GM21515 (cell line): ENCODE results near the gene ITPR3.

ENCODE experiments used
- ATAC-seq: cut with Tn5 transposase; IDR thresholded peaks from one replicate; pipeline ENCODE4 v1.9.1; 2021; ENCODE audit not compliant: unreplicated experiment

The ITPR3 gene

DNA sequence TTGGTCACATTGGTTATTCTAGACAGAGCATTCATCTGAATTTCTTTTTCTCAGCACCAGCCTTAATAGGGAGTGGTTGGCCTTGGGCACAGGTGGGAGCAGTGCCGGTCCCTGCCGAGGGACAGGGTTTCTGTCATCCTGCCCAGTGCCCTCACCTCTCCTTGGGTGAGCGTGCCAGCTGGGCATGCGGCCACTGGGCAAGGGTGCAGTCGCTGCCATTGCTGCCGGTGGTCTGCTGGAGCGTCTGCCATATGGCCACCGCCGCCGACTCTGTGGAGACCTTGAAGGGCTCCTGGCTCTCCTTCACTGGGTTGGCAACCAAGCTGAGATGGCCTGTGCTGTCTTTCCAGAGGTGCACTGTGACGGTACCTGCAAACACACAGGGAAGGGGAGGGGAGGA is 106.8 kb downstream of the ITPR3 start:
- no peak for ATAC-seq

DNA sequence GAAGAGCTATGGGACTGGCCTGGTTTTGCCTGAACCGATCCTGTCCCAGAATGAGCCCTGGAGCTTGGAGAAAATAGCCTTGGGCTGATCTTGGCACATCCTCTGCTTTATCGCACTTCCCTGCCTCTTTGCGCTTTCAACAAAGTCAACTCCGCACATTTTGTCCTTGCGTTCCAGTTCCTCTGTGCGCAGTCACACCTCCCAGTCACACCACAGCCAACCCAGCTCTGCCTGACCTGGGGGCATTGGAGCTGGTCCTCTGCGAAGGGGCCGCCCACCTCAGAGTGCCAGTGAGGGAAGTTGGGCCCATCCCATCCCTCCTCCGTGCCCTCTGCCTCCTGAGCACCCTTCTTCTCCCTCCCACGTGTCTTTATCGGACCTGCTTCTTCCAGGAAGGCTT is 107.3 kb downstream of the ITPR3 start:
- ATAC-seq, result no peak

DNA sequence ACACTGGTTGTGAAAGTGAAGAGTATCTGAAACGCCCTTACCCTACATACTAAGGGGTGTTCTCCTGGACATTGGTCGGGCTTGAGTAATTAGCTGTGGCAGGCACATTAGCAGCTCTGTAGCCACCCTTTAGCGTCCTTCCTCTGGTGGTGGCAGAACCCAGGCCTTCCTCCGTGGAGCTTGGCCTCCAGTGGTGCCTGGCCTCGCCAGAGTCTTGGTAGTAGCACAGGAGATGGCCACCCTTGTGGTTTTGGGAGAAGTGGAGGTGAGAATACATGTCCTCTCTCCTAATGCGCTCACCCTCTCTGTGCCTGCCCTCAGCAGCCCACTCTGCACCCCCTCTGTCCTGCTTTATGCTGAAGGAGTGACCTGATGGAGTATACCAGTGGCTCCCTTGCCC is 107.9 kb downstream of the ITPR3 start:
- no peak for ATAC-seq

DNA sequence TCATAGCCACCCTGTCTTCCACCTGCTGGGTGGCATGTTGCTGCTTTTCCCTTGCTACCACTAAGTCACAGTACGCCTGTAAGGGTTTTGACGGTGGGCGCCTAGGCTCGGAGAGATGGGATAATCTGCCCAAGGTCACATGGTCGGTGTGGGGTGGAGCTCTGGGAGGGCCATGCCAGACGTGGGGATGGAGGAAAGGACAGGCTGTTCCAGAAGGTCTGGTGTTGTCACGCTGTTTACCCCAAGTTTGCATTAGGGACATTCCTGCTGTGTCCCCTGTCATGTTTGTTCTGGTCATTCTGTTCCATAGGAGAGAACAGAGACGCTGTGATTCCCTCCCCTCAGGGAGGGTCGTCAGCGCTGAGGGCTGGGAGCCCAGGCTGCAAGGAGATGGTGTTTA is 109.5 kb downstream of the ITPR3 start:
- no peak for ATAC-seq

DNA sequence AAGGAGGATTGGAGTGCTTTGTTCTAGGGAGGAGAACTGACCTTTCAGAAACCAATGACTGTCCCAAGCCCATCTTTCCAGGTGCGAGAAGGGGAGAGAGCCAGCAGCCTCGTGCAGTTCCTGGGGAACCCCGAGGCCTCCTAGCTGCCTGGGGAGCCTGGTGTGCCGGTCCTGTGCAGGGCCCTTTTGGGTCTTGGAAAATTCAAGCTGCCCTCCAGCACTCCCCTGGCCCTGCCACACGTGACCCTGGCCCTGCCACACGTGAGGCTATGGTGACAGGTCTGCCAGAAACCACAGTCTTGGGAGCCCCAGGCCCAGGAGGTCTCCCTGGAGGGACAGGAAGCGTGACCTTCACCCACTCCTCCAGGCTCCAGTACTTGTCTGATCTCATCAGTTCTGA is 109.9 kb downstream of the ITPR3 start:
- ATAC-seq, result no peak

DNA sequence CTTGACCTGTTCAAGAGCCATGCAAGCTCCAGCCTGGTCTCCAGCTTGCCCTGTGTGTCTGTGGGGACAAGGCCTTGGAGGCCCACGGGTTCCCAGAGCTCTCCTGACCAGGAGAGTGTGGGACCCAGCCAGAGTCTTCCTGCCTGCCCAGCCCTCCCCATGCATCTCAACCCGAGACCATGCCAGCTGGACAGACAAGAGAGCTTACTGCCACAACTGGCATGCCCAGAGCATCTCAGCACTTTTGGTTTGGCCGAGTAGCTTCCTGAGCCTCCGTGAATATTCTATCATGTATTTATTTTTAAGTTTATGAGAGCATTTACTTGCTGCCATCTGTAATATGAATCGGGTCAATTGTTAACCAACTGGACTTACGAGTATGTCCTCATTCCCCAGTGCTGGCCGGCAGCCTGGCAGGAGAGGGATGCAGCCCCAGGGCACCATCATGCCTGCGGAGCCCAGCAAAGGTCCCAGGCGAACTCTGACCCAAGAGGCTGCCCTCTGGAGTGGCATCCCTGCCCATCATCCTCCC is 110.7 kb downstream of the ITPR3 start:
- no peak for ATAC-seq

DNA sequence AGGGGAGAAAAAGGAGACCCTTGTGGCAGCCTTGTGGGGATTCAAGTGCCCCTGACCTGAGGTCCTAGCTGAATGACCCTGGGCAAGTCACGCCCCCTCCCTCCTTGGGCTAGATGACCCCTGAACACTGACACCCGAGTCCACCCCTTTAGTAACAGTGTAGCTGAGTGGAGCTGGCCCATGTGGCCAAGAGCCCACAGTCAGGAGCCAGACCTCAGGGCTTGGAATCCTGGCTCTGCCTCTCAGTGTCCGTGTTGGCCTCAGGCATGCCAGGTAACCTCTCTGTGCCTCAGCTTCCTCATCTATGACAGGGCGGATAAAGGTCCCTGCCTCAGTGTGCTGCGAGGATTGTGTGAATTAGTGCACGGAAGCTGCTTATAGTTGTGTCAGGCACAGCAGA is 111.3 kb downstream of the ITPR3 start:
- ATAC-seq, result no peak

DNA sequence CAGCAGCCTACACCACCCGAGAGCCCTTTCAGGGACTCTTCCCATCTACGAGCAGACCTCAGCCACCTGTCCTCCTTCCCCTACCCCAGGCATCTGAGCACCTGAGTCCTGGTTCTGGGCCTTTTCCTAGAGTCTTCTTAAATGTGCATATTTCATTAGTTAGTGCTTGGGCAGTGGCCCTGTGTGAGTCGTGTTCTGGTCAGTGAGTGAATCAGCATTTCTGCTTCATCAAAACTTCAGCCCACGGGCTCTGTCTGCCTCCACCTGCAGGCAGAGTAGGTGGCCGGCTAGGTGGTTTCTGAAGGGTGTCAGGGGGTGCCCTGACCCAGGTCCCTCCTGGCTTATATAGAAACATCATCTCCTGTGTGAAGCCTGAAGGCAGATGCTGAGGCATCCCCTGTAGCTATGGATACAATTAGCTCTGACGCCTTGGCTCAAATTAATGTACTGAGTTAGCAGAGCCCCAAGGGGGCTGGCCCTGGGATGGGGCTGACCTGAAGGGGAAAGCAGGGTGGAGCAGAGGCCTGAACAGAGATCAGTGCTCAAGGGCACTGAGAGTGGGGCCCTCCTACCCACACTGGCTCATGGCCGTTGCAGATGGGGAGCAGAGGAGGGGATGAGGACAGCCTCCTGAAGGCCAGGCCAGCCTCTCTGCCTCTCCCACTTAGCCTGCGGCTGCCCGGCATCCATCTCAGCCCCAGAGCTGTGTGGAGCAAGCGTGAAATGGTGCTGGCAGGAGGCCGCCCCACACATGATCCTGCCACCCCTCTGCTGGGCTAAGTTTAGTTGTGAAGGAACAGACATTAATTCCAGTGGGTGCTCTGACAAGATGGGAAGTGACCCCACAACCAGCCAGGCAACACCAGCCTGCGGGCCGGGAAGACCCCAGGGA is 111.9 kb downstream of the ITPR3 start:
- ATAC-seq, result no peak

DNA sequence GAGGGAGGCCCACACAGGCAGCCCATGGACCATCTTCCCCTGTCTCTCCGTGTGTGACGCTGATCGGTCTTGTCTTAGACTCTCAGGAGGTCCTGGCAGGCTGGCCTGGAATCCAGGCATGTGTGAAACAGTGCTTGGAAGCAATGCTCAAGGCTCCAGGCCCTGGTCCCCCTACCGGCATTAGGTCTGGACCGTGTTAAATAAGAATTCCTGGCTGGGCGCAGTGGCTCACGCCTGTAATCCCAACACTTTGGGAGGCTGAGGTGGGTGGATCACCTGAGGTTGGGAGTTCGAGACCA is 112.5 kb downstream of the ITPR3 start:
- ATAC-seq, result no peak

DNA sequence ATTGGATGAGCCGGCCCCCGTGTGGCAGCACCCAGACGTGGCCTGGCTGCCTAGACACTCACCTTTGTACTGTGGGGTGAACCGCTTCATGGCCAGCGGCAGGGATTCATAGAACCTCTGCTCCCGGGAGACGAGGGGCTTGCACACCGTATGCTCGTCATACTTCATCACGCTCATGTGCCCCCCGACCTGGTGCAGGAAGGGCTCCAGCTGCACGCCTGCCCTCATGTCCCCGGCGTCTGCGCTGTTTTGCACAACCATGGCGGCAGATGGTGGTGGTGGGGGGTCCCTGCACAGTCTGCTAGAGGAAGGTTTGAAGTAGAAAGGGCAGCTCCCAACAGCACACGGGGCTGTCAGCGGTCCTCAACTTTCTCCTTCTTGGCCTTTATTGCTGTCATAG is 114.1 kb downstream of the ITPR3 start:
- no peak for ATAC-seq

DNA sequence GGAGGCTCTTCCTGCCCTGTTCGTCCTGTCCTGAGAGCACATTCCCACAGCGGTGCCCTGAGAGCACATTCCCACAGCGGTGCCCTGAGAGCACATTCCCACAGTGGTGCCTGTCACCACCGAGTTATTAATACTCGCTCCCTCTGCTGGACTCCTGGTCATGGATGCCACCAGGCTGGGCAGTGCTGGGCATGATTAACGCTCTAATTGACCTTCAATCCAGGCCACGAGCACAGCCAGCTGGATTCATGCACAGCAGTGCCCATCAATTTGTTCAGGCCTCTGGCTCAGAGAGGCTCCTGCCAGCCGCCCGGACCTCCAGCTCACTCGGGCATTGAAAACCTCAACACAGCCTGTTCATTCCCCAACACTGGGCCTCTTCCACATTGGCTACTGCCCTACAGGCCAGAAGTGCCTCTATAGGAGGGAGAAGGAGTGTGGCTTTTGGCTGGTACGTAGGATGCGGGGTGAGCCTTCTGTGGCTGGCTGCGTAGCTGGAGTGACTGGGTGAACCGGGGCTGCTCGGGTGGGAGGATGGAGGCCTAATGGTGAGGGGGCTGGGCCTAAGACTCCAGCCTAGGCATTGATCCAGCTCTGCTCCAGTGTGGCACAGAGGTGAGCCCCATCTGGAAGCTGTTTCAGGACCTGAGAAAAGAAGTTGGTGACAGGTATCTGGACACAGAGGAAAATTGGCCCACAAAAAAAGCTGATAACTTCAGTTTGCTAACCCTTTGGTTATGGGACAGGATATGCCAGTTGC is 116.3 kb downstream of the ITPR3 start:
- ATAC-seq, result no peak

DNA sequence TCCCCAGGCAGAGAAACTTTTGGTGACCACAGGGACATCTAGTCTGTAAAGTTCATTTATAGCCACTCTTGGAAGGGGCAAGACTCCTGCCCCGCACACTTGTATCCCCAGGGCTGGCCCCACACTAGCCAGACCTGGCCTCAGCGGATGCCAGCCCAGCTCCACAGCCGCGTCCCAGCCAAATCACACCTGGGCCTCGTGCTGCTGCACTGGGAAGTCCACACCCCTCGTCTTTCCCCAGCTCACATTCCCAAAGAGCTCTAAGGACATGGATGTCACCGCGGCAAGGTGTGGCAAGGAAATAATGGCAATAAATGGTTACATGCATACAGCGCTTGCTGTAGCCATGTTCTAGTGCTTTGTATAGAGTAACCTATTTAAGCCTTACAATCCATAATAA is 117.0 kb downstream of the ITPR3 start:
- ATAC-seq, result no peak

DNA sequence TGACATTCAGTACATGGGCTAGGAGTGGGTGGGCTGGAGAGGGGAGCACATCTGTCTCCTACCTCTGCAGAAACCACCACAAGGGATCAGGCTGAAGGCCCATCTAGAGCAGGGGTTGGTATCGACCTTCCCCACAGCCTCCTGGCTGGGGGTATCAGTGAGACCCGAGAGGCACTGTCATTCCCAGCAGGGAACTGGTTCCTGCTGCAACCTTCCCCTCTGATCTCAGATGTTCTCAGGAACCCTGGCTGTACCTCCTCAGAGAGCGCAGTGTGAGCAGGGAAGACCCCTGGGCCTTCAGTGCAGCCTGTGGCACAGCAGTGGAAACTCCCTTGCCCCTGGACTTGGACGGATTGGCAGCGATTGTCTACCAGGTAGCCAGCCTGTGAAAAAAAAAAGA is 117.8 kb downstream of the ITPR3 start:
- ATAC-seq, result no peak

DNA sequence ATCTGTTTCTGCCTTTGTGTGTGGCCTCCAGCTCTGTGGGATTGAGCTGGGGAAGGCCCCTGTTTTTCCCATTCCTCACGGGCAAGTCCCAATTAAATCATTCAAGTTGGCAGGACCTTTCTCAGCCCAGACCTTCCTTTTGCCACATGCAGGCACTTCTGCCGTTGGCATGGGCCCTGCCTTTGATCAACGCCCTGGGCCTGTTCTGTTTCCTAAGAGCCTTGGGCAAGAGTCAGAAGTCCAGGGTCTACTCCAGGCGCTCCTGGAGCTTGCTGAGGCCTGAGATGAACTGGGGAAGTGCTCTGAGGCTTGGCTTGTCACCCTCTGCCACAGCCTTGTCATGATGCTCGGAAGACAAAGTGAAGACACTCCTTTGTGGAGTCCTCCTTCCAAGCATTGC is 118.4 kb downstream of the ITPR3 start:
- no peak for ATAC-seq

DNA sequence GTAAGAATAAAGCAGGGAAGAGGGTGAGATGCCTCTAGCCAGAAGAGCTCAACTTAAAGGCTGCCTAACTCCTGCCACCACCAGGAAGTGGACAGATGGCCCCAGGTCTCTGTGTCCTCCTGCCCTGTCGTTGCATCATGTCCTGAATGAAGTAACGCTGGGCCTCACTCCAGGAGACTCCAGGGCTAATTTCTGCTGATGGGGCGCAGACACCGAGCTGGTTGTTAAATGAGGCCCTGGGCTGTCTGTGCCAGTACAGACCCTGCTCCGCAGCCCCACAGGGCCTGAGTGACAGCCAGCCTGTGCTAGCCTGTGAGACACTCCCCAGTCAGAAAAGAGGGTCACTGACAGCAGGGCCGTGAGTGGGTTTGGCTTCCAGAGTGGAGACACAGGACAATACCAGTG is 119.1 kb downstream of the ITPR3 start:
- no peak for ATAC-seq

DNA sequence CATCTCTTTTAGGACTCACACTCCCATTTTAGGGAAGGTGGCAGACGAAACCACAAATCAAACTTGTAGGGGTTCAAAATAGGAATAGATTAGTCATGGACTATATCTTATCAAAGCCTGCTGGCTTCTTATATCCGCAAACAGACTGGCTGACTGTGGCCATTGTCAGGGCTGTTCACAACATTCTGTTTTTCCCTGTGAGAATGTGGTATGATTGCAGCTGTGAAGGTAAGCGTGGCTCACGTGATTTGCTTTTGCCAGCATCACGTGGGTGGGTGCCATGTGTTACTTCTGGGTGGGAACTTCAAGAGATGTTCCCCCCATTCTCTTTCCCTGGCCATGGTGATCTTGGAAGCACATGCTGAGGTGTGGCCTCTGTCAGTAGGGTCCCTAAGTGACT is 119.7 kb downstream of the ITPR3 start:
- ATAC-seq, result no peak

DNA sequence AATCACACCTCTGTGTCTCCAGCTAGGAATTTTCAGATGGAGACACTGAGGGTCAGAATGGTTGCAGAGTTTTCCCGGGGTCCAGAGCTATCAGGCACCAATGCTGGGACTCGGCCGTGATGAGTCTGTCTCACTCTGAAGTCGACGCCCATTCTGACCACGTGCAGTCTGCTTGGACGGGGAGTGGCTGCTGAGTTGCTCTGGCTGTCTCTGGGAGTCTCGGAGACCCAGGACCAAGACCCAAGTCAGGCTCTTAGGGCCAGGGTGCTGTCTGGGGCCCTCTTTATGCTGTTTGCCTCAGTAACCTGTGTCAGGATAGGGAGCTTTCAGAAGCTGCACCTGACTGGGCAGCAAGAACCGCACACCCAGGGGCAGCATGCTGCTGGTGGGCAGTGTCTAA is 121.0 kb downstream of the ITPR3 start:
- no peak for ATAC-seq

DNA sequence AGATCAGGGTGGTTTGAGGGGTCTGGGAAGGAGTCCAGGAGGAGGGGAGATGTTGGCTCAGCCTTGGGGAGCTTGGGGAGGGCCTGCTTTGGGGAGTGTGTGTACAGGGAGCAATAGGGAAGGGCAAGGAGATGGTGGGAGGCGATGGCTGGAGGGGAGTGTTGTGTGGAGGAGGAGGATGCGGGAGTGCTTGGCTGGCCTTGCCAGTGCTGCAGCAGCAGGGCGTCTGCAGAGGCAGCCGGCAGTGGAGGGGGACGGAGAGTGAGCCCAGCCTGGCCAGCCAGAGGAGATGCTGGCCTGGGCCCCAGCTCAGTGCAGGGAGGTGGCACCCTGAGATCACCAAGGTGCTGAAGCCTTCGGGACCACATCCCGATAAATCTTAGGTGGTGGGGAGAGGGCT is 121.7 kb downstream of the ITPR3 start:
- no peak for ATAC-seq

DNA sequence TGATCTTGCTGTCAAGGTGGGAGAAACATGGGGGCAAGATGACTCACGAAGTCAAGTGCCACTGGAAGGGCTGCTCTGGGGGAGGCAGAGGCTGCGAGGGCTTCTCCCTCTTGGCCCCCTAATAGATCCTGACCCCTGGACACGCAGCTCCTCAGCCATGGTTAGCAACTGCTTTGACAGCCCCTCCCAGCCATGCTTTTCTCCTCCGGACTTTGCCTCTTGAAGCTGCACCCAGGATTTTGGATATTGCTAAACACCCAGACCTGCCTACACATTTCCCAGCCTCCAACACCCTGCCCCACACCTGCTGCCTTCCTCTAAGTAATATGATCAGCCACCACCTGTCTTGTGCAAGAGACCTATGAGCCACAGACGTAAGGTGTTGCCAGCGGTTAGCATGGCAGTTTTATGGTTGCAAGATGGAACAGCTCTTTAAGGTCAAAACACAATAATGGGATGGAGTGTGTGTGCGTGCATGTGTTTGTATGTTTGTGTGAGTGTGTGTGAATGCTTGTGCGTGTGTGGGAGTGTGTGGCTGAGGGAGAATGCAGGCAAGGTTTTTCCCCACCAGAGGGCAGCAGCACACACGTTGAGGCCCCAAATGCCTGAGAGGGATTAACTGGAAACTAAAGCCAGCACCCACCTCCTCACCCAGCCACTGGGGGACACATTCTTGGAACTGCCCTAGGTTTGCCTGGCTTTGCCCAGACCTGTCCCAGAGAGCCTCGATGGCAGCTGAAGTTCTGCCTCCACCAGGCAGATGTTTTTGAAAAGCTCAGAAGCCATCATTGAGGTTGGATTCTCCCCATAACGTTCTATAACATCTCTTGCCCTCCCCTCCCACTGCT is 123.1 kb downstream of the ITPR3 start:
- ATAC-seq, result no peak

DNA sequence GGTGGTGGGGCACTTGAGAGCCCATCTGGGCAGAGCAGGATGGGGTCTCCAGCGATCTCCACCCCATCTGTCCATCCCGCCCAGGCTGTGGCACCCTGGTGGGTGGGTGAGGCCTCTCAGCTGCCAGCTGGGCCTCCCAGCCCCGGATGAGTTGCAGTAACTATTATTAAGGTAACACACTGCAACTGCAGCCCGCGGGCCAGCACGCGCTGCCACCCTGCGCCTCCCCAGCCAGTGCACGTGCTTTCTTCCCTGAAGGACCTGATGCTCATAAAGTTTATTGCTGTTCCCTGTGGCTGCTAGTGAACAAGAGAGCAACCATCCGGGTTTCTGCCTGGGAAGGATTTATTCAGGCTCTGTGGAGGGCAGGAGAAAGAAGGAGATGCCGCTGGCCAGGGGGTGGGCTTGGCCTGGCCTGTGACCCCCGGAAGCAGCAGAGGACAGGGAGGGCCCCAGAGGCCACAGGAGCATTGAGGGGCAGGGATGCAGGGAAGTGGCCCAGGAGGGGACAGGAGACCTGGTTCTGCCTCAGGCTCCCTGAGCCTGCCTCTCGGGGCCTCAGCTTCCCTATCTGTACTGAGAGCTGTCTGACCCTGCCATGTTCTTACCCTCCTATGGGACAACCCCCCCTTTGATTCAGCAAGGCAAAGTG is 123.9 kb downstream of the ITPR3 start:
- ATAC-seq, result no peak

DNA sequence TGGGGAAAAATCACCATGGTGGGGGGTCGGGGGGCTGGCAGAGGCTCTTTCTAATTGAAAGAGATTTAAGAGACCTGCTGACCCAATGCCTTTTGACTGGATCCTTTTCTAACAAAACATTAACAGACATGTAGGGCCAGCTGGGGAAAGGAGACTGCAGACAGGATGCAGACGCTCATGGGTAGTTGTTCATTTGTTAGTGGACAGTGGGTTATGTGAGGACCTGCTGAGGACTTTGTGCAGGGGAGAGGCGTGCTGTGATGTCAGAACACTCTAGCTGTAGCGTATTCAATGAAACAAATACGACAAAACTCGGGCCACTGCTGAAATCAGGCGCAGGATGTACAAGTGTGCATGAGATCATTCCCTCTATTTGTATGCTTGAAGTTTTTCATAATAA is 124.4 kb downstream of the ITPR3 start:
- ATAC-seq, result no peak
